ENCODE results near the gene S1PR2. TPM values are rescaled to one million over a fixed set of nuclear protein-coding genes. Genes with fewer than 3 reads are reported as not detected.

S1PR2 gene
- total RNA-seq, 4 donors from 2014 or later: 0.80 to 7.1 (median 3.5) TPM

DNA sequence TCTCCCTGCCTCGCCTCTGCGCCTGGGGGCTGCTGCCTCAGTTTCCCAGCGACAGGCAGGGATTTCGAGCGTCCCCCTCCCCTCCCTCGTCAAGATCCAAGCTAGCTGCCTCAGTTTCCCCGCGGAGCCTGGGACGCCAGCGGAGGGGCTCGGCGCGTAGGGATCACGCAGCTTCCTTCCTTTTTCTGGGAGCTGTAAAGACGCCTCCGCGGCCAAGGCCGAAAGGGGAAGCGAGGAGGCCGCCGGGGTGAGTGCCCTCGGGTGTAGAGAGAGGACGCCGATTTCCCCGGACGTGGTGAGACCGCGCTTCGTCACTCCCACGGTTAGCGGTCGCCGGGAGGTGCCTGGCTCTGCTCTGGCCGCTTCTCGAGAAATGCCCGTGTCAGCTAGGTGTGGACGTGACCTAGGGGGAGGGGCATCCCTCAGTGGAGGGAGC is 39.1 kb upstream of the S1PR2 start:
- in situ Hi-C loops (cut with MboI; ENCODE audit: low pct_ligation_motif_present in 1 of 4, low pct_unique_long_range_greater_than_20kb in 1 of 4, low sequenced_read_pairs in 3 of 4) (no loop called here), intact Hi-C loops (cut with DNase I; ENCODE audit: low total_unique reads) (no loop called here)
- Histone ChIP-seq H3K9me3 (no peaks in the 10 kb centered on the region), H3K4me1 (peaks cover 6 to 23% (median 17%) of the 10 kb centered on the region in 4 donors), H3K36me3 (no peaks in the 10 kb centered on the region), H3K4me3 (peak overlapping the region; percentile 25 to 45 (median 42)), H3K27me3 (peaks cover 24% of the 10 kb centered on the region), H3K27ac (peak overlapping the region; percentile 74 to 86 (median 80))
- no peak for TF ChIP-seq POLR2A (IDR thresholded peaks at IDR 0.05)
- TF ChIP-seq, protein P1, sequence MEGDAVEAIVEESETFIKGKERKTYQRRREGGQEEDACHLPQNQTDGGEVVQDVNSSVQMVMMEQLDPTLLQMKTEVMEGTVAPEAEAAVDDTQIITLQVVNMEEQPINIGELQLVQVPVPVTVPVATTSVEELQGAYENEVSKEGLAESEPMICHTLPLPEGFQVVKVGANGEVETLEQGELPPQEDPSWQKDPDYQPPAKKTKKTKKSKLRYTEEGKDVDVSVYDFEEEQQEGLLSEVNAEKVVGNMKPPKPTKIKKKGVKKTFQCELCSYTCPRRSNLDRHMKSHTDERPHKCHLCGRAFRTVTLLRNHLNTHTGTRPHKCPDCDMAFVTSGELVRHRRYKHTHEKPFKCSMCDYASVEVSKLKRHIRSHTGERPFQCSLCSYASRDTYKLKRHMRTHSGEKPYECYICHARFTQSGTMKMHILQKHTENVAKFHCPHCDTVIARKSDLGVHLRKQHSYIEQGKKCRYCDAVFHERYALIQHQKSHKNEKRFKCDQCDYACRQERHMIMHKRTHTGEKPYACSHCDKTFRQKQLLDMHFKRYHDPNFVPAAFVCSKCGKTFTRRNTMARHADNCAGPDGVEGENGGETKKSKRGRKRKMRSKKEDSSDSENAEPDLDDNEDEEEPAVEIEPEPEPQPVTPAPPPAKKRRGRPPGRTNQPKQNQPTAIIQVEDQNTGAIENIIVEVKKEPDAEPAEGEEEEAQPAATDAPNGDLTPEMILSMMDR (IDR thresholded peaks at IDR 0.05): no peak
- TF ChIP-seq EP300 (IDR thresholded peaks at IDR 0.05; ENCODE audit: low read depth): no peak
- TF ChIP-seq POLR2AphosphoS5 (IDR thresholded peaks at IDR 0.05): peak in 1 of 3 donors; percentile 2
- DNase-seq: peak; percentile 82
- 5% methylated on average over 37 of the region's 37 CpGs; no CpG with 5 or more reads in 1 of the 2 donors for WGBS, 2 donors (ENCODE audit: low coverage in 1 of 2)

DNA sequence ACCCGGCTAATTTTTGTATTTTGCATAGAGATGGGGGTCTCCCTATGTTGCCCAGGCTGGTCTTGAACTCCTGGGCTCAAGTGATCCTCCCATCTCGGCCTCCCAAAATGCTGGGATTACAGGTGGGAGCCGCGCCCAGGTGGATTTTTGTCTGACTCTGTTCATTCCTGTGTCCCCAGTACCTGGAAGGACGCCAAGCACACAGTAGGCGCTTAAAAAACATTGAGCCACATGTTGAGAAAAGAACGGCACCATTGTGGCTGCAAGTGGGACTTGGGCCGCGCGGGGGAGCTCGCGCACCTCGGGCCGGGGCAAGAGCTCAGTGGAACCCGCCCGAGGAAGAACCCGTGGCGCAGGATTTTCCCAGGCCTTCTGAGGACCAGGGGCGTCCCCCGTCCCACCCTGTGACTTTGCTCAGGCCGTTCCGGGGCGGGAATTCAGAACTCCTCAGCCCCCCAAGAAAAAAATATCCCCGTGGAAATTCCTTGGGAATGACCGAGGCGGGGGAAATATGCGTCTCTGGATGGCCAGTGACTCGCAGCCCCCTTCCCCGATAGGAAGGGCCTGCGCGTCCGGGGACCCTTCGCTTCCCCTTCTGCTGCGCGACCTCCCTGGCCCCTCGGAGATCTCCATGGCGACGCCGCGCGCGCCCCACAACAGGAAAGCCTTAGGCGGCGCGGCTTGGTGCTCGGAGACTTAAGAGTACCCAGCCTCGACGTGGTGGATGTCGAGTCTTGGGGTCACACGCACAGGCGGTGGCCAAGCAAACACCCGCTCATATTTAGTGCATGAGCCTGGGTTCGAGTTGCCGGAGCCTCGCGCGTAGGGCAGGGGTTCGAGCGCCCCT is 38.4 kb upstream of the S1PR2 start:
- Histone ChIP-seq H3K4me3 (peak overlapping the region; percentile 25 to 45 (median 42)), H3K27ac (peak overlapping the region; percentile 74 to 86 (median 80)), H3K27me3 (peaks cover 24% of the 10 kb centered on the region), H3K4me1 (peaks cover 6 to 23% (median 17%) of the 10 kb centered on the region in 4 donors), H3K9me3 (no peaks in the 10 kb centered on the region), H3K36me3 (no peaks in the 10 kb centered on the region)
- 1% methylated on average over 59 of the region's 59 CpGs; no CpG with 5 or more reads in 1 of the 2 donors for WGBS, 2 donors (ENCODE audit: low coverage in 1 of 2)
- peak in 2 of 3 donors; percentile 14 to 15 for TF ChIP-seq POLR2AphosphoS5 (IDR thresholded peaks at IDR 0.05)
- no peak for TF ChIP-seq POLR2A (IDR thresholded peaks at IDR 0.05)
- TF ChIP-seq, protein P1 (IDR thresholded peaks at IDR 0.05): peak; percentile 92 to 97 (median 94)
- TF ChIP-seq EP300 (IDR thresholded peaks at IDR 0.05; ENCODE audit: low read depth): no peak
- in situ Hi-C loops (cut with MboI; ENCODE audit: low pct_ligation_motif_present in 1 of 4, low pct_unique_long_range_greater_than_20kb in 1 of 4, low sequenced_read_pairs in 3 of 4): loop anchor here in 3 of 4 donors (5.0 kb wide), 2 partner anchors 113 to 118 kb away; partner anchors contain the start of gene TYK2 (in 1 of the 3)
- intact Hi-C loops (cut with DNase I; ENCODE audit: low total_unique reads): loop anchor here (1.0 kb wide), 1 partner anchor 120 kb away; no protein-coding TSS in a partner anchor
- DNase-seq: peak; percentile 90

DNA sequence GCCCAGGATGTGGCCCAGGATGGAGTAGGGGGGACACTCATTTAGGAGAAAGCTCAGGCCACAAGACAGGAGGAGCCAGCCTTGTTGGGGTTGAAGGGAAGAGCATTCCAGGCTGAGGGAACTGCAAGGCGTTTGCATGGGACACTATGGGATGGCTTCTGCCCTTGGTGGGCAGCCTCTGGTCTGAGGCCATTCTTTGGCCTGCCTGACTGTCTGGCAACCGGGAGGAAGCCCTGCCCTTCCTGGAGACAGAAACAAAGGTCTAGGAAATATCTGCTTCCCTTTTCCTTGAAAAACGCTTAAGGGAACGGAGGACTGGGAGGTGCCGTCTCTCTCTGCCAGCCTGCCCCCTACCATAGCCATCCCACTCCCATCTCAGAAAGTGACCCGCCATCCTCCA is 36.9 kb upstream of the S1PR2 start:
- in situ Hi-C loops (cut with MboI; ENCODE audit: low pct_ligation_motif_present in 1 of 4, low pct_unique_long_range_greater_than_20kb in 1 of 4, low sequenced_read_pairs in 3 of 4): loop anchor here in 3 of 4 donors (5.0 kb wide), 2 partner anchors 114 to 119 kb away; partner anchors contain the start of gene TYK2 (in 1 of the 3)
- intact Hi-C loops (cut with DNase I; ENCODE audit: low total_unique reads): no loop called here
- TF ChIP-seq, protein P1 (IDR thresholded peaks at IDR 0.05): no peak
- TF ChIP-seq POLR2A (IDR thresholded peaks at IDR 0.05) (no peak), EP300 (IDR thresholded peaks at IDR 0.05; ENCODE audit: low read depth) (no peak), POLR2AphosphoS5 (IDR thresholded peaks at IDR 0.05) (no peak)
- WGBS, 2 donors (ENCODE audit: low coverage in 1 of 2): 68% methylated on average over 6 of the region's 6 CpGs; no CpG with 5 or more reads in 1 of the 2 donors
- Histone ChIP-seq H3K4me3 (no peak overlapping the region), H3K9me3 (no peaks in the 10 kb centered on the region), H3K27ac (peak overlapping the region in 1 of 4 donors; percentile 19), H3K4me1 (peaks cover 6 to 20% (median 17%) of the 10 kb centered on the region in 4 donors), H3K27me3 (peaks cover 24% of the 10 kb centered on the region), H3K36me3 (no peaks in the 10 kb centered on the region)
- no peak for DNase-seq

DNA sequence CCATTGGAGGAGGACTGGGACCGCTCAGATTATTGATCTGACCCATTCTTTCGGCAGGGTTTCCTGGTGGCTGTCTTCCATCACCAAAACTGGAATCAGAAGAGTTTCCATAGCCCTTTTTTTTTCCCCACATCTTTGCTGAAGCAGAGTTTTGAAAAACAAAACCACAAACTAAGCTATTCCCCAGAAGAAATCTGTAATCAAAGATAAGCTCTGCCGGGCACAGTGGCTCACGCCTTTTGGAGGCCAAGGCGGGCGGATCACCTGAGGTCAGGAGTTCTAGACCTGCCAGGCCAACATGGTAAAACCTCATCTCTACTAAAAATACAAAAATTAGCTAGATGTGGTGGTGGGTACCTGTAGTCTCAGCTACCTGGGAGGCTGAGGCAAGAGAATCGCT is 35.6 kb upstream of the S1PR2 start:
- Histone ChIP-seq H3K9me3 (no peaks in the 10 kb centered on the region), H3K36me3 (no peaks in the 10 kb centered on the region), H3K4me3 (no peak overlapping the region), H3K4me1 (peaks cover 6 to 20% (median 17%) of the 10 kb centered on the region in 4 donors), H3K27ac (no peak overlapping the region), H3K27me3 (peaks cover 22% of the 10 kb centered on the region)
- 73 to 87% methylated on average over 2 to 7 of the region's 7 CpGs for WGBS, 2 donors (ENCODE audit: low coverage in 1 of 2)
- in situ Hi-C loops (cut with MboI; ENCODE audit: low pct_ligation_motif_present in 1 of 4, low pct_unique_long_range_greater_than_20kb in 1 of 4, low sequenced_read_pairs in 3 of 4): loop anchor here in 3 of 4 donors (5.0 kb wide), 2 partner anchors 116 to 121 kb away; partner anchors contain the start of gene TYK2 (in 1 of the 3)
- no peak for DNase-seq
- no peak for TF ChIP-seq POLR2A (IDR thresholded peaks at IDR 0.05)
- no peak for TF ChIP-seq POLR2AphosphoS5 (IDR thresholded peaks at IDR 0.05)
- TF ChIP-seq, protein P1 (IDR thresholded peaks at IDR 0.05): no peak
- no peak for TF ChIP-seq EP300 (IDR thresholded peaks at IDR 0.05; ENCODE audit: low read depth)
- intact Hi-C loops (cut with DNase I; ENCODE audit: low total_unique reads): no loop called here

Data from transverse colon (tissue), 4 donors.